Right atrium auricular region (tissue), 2 donors: ENCODE measurements around the gene TMEM169. TPM values are rescaled to one million over a fixed set of nuclear protein-coding genes. Genes with fewer than 3 reads are reported as not detected.

Experiments
- DNase-seq: peaks from one replicate; pipeline ENCODE4 v3.0.0-alpha.2; 2019; ENCODE audit warnings: low spot score
- H3K27ac ChIP-seq, 2 donors: fragments of 200-600 bp; sonication (generic); 1 replicate in 1 of 2; 2 replicates in 1 of 2; pipeline ENCODE4 v1.5.1; 2016 to 2019
- H3K27me3 ChIP-seq, 2 donors: fragments of 200-600 bp; sonication (generic); one replicate each; pipeline versions ENCODE4 v1.5.1 to v1.6.0; 2017 to 2019
- H3K36me3 ChIP-seq: fragments of 200-600 bp; sonication (generic); one replicate; pipeline ENCODE4 v1.5.1; 2016
- H3K4me1 ChIP-seq, 2 donors: fragments of 200-600 bp; sonication (generic); one replicate each; pipeline versions ENCODE4 v1.5.1 to v1.6.0; 2017 to 2019
- H3K4me3 ChIP-seq, 2 donors: fragments of 200-600 bp; sonication (generic); 1 replicate in 1 of 2; 2 replicates in 1 of 2; pipeline ENCODE4 v1.5.1; 2017 to 2019; ENCODE audit warnings: mild to moderate bottlenecking in 1 of 2, moderate library complexity in 1 of 2
- H3K9me3 ChIP-seq, 2 donors: fragments of 200-600 bp; sonication (generic); one replicate each; pipeline ENCODE4 v1.5.1; 2019
- total RNA-seq, 2 donors: library from RNA; depleted of rRNA; stranded (reverse); fragments of >200 nt; gene quantifications; one replicate each; pipeline ENCODE4 v1.1.0, GENCODE V29; 2016
- TF ChIP-seq, protein P1 (sequence below), 2 donors: fragments of 200-600 bp; sonication (generic); IDR thresholded peaks; one replicate each; pipeline ENCODE4 v1.5.1; 2019; ENCODE audit warnings: antibody characterized with exemption in 2 of 2

The TMEM169 gene
- total RNA-seq, 2 donors from 2014 or later = 0.26 to 0.94 TPM

DNA sequence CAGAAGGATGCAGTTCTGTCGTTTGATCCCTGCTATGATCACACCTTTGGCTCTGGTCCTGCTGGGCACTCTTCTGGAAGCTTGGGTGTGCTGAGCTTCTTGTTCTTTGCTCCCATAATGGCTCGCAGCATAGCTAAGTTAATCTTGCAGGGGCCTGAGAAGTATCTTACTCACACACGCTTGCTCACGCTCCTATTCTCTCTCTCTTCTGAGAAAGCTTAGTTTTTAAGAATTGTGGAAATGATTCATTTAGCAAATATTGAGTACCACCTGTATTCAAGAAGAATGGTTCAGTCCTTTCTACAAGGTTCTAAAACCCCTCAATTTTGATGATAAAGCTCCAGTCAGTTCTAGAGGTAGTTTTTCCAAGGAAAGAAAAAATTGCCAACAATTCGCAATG is 68.0 kb downstream of the TMEM169 start:
- no peak overlapping the region for H3K27ac ChIP-seq

DNA sequence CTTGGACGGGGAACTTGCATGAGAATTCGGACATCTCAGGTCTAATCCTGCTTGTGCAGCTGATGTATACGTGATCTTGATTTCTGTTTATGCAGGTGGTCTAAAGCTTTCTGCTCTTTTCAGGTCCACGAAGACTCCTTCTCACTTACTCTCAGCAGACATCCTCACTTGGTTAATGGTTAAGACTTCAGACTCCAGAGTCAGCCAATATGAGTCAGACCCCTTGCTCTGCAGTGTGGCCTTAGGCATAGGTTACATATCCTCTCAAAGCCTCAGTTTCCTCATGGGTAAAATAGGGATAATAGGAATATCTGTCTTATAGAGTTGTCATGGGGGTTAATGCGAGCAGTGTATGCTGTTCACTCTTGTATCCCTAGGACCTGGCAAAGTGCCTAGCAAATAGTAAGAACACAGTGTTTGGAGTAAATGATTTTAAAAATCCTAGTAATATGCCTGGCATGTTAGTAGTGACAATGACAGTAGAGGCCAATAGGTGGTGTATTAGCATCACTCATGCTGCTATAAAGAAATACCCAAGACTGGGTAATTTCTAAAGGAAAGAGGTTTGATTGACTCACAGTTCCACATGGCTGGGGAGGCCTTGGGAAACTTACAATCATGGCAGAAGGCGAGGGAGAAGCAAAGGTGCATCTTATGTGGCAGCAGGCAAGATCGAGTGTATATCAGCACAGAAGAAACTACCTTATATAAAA is 69.8 kb downstream of the TMEM169 start:
- H3K4me3 ChIP-seq = no peak overlapping the region
- TF ChIP-seq, protein P1, sequence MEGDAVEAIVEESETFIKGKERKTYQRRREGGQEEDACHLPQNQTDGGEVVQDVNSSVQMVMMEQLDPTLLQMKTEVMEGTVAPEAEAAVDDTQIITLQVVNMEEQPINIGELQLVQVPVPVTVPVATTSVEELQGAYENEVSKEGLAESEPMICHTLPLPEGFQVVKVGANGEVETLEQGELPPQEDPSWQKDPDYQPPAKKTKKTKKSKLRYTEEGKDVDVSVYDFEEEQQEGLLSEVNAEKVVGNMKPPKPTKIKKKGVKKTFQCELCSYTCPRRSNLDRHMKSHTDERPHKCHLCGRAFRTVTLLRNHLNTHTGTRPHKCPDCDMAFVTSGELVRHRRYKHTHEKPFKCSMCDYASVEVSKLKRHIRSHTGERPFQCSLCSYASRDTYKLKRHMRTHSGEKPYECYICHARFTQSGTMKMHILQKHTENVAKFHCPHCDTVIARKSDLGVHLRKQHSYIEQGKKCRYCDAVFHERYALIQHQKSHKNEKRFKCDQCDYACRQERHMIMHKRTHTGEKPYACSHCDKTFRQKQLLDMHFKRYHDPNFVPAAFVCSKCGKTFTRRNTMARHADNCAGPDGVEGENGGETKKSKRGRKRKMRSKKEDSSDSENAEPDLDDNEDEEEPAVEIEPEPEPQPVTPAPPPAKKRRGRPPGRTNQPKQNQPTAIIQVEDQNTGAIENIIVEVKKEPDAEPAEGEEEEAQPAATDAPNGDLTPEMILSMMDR (IDR thresholded peaks at IDR 0.05) = no peak
- peaks cover 80% of the 10 kb centered on the region for H3K36me3 ChIP-seq
- H3K27ac ChIP-seq = no peak overlapping the region
- H3K9me3 ChIP-seq = no peaks in the 10 kb centered on the region
- no peak for DNase-seq
- no peaks in the 10 kb centered on the region for H3K4me1 ChIP-seq
- no peaks in the 10 kb centered on the region for H3K27me3 ChIP-seq

More for the DNA sequence above, 68.0 kb downstream of the TMEM169 start:
- Histone ChIP-seq H3K4me3 (no peak overlapping the region), H3K4me1 (no peaks in the 10 kb centered on the region), H3K27me3 (no peaks in the 10 kb centered on the region), H3K36me3 (peaks cover 74% of the 10 kb centered on the region), H3K9me3 (no peaks in the 10 kb centered on the region)
- TF ChIP-seq, protein P1 (IDR thresholded peaks at IDR 0.05) = no peak
- no peak for DNase-seq

Other genes starting within 250 kb of the TMEM169 start
- gene MREG, start 68.4 kb upstream of the TMEM169 start, total RNA-seq = under 1 TPM; 0.35 to 0.41 TPM
- gene PECR, start 110 bp upstream of the TMEM169 start, total RNA-seq = 1 to 10 TPM; 2.0 to 6.0 TPM
- 10 to 100 TPM; 89.9 to 93.7 TPM for gene XRCC5, start 27.4 kb downstream of the TMEM169 start, total RNA-seq